CD4-positive, alpha-beta T cell treated with Interleukin-15 for 4 hours (primary cell): ENCODE data around the gene IRAK3.
A peak's percentile ranks its signal among the peaks of the same experiment; 100 is the strongest.

Source experiments
- DNase-seq: peaks from one replicate; pipeline ENCODE4 v3.0.0-alpha.2; 2020; ENCODE audit warnings: low spot score

Gene IRAK3

DNA sequence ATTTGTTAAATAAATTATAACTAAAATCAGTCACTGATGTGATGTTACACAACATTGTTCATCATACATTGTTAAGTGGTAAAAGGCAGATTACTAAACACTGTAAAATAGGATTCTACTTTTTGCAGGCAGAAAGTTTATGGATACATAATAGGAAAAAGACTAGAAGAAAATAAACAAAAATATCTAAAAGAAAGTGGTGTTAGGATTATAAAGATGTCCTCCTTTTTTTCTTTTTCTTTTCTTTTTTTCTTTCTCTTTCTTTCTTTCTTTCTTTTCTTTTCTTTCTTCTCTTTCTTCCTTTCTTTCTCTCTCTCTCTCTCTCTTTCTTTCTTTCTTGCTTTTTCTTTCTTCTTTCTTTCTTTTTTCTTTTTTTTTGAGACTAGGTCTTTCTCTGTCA lies 73.7 kb downstream of the IRAK3 start:
- no peak for DNase-seq

DNA sequence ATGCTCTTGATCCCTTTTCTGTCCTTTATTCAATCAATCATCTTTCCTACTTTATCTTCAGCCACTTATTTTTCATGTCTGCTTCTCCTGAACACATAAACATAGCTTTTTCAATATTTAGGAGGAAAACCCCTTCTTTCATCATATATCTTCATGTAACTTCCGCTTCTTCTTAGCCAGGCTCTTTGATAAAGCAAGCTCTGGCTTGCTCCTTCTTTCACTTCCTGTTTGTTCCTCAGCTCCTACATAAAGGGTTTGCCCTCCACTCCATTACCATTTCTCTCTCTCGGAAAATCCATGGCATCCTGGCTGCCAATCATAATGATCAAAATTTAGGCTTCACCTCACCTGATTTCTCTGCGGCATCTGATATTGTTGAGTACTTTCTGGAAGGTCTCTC lies 79.5 kb downstream of the IRAK3 start:
- no peak for DNase-seq

DNA sequence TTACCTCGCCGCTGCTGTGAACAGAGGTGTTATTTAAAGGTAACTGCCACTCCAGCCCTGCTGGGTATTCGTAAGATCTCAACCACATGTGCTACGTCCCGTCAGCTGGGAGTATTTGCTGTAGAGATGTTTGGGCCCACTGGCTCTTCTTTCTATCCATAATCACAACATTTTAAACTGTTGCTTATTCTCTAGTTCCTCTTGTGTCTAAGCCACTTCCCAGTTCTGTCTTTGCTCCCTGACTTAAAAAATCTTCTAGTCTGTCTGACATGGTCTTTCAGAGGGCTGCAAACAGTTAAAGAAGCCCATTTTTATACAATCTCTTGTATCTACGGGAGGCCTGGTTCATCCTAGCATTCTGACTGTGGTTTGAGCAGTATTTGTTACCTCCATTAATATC lies 80.1 kb downstream of the IRAK3 start:
- DNase-seq = no peak

DNA sequence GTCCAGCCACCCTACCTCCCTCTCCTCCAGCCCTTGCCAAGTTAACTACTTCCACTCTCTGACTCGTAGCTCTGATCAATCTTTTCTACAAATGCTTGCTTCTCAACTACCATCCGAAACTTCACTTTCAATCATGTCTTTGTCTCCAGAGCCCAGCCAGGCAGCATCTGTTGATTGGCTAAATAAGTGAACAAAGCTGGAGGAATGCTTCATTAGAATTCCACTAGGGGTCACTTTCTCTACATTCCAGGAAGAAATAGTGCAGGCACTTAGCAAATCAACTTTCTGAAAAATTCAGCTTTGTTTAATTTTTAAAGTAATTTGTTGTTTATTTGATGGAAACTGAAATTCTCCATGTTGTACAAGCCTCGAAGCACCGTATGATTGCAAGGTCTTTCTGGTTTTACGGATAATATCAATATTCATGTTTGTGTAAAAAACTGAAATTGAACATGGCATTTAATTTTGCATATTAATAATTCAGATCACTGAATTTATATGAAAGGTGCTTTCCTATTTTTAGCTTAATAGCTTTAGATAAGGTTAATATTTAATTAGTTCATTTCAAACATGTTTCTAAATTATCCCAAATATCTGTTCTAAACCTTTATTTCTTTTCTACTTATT lies 80.9 kb downstream of the IRAK3 start:
- DNase-seq = peak; percentile 60

DNA sequence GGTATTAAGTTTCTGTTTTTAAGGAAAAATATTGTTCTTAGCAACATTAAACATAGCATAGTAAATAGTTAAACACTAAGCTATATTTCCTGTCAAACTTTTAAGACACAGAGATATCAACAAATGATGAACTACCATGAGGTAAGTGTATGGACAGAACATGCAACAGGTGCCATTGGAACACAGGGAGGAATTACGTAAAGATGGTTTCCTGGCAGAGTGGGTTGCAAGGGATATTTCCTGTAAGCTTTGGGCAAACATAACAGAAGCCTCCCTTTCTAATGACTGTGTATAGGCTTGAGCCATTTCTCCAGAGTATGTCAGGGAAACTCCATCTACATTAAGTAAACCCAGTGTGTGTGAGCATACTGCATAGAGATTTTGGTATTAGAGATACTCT lies 81.6 kb downstream of the IRAK3 start:
- no peak for DNase-seq

DNA sequence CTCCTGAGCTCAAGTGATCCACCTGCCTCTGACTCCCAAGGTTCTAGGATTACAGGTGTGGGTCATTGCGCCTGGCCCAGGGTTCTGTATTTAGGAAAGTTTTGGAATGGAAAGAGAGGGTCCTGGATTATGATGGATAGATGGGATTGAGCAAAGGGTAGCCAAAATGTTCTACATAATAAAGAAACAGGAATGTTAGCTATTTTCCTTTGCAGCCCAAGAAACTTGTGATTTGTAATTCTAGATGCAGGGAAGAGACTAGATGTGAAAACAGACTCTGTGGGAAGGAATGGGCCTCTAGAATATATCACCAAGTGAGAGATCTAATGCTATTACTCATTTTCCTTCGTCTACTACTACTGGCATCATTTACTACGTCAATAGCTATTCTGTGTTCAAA lies 83.6 kb downstream of the IRAK3 start:
- no peak for DNase-seq

DNA sequence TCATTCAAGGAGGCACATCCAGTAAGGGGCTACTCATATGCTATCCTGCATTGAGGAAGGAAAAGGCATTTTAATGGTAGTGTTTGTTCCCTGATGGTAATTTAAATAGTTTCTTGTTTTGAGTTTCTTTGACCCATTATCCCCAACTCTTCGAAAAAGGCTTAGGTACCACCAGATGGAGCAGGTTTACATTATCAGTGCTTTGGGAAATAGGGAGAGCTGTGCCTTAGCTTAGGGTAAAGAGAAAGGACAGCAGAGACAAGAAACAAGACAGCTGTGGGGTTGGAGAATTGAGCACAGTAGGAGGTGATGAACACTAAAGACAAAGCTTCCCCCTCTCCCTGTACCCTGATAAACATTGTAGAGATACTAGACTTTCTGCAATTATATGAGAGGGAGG lies 84.1 kb downstream of the IRAK3 start:
- DNase-seq = no peak

DNA sequence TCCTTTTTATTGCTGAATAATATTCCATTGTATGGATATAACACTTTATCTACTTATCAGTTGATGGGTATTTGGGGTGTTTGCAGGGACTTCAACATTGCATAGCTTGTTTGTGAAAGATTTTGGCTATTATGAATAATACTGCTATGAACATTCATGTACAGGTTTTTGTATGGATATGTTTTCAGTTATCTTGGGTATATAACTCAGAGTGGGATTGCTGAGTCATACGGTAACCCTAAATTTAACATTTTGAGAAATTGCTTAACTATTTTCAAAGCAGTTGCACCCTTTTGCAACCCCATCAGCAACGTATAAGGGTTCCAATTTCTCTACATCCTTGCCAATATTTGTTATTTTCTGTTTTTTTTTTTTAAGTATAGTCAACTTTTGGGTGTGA lies 86.0 kb downstream of the IRAK3 start:
- DNase-seq = no peak

DNA sequence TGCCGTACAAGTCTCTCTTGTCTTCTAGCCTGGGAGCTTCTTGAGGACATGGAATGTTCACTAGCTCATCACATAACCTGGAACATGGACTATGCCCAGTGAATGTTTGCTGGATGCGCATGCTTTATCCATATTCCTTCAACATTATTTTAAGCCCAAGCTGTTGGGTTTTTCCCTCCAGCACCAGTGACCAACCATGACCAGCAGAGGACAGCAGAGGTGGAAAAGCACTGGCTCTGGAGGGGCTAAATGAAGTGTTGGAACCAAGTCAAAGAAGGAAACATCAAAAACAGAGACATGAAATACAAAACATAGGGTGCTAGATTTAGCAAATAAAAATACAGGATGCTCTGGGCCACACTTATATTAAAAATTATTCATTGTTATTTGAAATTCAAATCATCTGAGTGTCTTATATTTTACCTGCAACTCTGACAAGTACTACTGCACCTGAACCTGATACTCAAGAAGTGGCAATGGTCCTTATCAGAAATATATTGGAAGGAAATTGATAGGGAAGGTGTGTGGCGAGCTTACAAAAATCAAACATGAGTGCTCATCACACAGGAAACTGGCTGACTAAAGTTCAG lies 90.2 kb downstream of the IRAK3 start:
- DNase-seq = peak; percentile 63

DNA sequence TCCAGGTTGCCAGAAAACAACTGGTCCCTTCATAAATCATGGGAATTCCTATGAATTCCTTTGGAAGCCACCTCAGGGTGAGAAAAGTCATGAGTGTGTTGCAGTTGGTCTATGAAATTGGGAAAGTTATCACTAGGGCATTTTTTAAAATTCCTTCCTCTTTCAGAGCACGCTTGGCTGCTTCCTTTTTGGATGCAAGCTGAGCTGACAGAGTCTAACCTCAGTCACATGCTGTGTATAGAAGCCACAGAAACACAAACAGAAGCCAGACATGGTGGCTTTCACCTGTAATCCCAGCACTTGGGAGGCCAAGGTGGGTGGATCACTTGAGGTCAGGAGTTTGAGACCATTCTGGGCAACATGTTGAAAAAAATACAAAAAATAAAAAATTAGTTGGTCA lies 91.5 kb downstream of the IRAK3 start:
- DNase-seq = no peak

DNA sequence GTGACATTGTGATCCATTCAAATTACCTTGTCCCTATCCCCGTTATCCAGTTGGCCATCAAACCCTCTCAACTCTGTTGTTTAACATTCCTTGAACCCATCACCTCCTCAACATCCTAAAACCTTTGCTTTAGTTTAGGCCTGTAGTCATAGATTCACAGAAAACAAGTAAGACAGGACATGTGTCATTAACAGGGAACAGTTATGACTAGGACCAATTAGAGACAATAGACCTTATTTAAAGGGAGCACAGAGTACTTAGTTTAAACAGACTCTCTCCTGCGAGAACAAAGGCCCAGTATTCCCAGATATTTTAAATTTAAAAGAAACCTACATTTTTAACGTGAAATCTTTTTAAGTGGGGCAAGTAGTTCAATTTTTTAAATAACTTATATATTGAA lies 93.2 kb downstream of the IRAK3 start:
- no peak for DNase-seq

DNA sequence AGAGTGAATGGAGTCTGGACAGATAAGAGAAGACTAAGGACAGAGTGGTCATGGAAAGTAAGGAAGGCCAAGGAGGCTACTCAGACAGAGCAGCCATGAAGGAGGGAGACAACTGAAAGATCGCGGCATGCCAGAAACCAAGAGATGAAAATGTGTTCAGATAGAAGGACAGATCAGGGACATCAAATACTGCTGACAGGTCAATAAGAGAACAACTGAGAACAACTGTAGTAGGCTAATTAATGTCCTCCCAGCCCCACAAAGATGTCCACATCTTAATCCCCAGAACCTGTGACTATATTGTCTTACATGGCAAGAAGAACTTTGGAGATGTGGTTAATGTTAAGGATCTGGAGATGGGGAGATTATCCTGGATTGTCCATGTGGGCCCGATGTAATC lies 98.3 kb downstream of the IRAK3 start:
- DNase-seq = no peak

DNA sequence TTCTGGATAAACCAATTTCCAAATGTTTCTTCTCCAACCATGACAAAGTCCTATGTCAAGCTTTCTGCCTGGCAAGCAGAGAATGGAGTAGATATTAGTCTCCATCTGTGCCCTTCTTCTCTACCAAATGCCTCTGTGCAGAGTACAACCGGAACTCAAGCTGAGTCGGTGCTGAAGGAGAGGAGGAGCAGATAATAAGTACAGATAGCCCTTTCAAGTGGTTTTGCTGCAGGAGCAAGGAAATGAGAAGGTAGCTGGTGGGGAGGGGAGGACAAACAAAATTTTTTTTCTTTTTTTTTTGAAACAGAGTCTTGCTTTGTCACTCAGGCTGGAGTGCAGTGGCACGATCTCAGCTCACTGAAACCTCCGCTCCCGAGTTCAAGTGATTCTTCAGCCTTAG lies 99.1 kb downstream of the IRAK3 start:
- peak; percentile 84 for DNase-seq

DNA sequence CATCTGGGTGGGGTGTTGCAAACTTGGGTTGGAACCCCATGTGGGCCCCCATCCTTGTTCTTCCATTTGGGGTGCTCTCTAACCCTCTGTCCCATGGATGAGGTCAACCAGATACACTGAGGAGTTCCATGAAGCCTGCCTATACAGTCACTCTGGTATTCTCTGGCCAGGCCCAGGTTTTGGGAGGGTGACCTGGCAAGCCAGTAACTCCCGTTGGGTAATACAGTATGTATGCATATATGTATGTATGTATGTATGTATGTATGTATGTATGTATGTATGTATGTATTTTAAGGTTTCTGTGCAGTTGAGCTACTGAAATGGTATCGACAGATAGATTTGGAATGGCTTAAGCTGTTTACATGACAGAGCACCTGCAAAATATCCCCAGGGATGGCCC lies 100.5 kb downstream of the IRAK3 start:
- DNase-seq = no peak

DNA sequence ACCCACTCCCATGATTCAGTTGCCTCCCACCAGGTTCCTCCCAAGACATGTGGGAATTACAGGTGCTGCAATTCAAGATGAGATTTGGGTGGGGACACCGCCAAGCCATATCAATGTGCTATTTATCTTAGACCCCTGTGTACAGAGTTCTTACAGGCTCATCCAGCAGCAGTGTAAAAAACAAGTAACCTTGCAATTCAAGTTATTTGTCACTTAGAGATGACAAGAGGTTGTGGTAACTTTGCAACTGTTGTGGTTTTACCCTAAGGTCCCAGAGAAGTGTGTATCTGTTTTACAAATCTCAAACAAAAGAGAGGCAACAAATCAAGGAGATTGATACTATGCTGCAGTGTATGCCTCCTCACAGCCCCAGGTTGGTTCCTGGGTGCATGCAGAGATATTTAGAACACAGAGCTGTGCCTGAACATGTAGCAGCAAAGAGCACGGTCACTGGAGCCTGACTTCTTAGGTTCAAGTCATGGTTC lies 101.7 kb downstream of the IRAK3 start:
- DNase-seq = peak; percentile 62

DNA sequence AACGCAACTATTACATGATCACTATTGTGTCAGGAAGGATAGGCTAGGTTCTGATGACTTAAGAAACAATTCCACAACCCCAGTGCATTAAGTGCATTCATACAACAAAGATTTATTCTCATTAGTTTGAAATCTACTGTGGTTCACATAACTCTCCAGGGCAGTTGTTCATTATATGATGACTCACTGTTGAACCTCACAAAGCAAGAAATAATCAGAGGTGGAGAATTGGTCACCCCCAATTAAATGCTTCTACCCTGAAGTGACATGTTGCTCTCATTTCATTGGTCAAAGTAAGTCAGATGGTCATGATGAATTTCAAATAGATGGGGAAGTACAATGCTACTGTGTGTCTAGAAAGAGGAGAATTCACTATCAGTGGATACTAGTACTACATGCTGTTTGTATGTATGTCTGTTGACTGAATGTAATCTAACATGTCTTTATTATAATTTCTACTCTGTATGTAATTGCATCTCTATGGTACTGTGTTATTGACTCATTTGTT lies 107.2 kb downstream of the IRAK3 start:
- no peak for DNase-seq

DNA sequence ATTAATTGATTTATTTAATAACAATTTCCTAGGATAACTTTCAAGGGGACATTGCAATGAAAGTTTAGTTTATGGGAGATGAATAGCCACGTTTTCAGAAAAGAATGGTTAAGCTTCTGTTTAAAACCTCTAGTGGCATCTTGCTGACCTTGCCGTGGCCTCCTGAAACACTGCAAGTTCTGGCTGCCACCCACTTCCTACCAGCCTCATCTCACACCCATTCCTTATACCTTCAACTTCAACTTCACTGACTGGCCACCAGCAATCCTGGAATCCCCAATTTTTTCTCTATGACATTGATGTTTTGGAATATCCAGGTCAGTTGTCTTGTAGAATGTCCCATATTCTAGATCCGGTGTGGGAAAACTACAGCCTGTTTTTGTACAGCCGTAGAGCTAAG lies 108.1 kb downstream of the IRAK3 start:
- no peak for DNase-seq

DNA sequence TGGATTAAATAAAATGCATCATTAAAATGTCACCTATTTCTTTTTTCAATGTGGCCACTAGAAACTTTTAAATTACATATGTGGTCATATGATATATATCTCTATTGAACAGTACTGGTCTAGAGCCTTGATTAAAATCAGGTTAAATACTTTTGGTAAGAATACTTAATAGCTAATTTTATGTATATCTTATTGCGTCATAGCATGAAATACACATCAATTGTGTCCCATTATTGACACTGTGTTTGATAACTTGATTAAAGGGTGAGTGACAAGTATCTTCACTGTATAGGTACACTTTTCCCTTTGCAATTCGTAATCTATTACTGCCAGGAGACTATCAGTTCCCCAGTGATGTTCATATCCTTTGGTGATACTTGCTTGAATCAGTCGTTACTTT lies 108.9 kb downstream of the IRAK3 start:
- no peak for DNase-seq

DNA sequence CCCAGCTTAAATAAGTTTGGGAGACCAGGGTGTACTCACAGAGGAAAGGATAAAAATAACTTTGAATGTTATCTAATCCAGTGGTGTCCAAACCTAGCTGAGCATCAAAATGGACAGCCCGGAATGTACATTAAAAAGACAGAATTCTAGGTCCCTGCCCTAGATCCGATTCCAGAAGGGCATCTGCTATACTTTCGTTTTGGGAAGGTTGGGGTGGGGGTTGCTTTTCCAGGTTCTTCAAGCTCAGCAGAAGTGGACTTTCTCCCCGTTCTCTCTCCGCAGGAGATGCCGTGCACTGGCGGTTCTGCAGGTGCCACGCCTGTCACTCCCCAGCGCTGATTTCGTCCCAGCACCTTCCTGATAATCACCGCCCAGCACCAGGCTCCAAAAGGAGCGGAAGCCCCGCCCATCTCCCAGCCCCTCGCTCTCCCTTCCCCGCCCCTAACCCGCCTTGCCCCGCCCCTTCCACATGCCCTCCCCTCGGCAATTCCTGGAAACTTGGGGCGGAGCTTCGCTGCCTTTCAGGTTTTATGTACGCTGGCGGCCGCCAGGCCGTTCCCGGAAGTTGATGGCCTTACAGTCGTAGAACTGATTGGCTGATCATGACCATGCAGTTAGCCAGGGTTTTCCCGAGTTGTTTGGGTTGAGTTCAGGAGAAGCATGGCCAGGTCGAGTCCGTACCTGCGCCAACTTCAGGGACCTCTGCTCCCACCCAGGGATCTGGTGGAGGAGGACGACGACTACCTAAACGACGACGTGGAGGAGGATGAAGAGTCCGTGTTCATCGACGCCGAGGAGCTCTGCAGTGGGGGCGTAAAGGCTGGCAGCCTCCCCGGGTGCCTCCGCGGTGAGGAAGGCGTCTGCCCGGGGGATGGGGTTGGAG lies 113.2 kb downstream of the IRAK3 start, which contains the start of gene HELB:
TSS of gene HELB (plus strand) at position 550 of the 883 bp plus-strand sequence. CDS start at position 661, 111 bp downstream.
- DNase-seq = peak; percentile 97

DNA sequence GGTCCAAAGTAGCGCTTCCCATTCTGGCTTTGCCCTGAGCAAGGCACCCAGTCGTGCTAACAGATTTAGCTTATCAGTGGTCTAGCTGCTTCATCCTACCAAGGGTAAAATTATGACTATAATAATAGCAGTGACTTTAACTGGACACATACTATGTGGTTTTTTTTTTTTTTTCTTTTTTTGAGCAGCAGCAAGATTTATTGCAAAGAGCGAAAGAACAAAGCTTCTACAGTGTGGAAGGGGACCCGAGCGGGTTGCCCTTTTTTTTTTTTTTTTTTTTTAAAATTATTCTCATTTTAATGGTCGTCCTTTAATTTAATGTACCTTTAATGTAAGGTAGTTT lies 113.8 kb downstream of the IRAK3 start:
- DNase-seq = no peak

DNA sequence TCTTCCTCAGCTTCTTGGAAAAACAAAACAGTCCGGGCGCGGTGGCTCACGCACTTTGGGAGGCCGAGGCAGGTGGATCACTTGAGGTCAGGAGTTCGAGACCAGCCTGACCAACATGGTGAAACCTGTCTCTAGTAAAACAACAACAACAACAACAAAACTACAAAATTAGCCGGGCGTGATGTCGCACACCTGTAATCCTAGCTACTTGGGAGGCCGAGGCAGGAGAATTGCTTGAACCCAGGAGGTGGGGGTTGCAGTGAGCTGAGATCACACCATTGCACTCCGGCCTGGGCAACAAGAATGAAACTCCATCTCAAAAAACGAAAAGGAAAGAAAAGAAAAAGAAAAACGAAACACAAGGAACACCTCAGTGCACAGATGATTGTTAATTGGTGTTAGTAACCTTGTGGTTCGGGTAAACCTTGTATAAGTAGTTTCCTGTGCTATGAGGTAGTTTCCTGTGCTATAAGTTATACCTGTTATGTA lies 114.3 kb downstream of the IRAK3 start:
- DNase-seq = peak; percentile 48
